M059J (cell line): Measurements from ENCODE around the gene STAT1. TPM values are rescaled to one million over a fixed set of nuclear protein-coding genes. Genes with fewer than 3 reads are reported as not detected.
"Not testable (repeated sequence)": the region's sequence is repeated elsewhere in the genome, so short reads cannot be mapped to it uniquely, and the experiment has no call there.

ENCODE experiments used
- DNase-seq: peaks from one replicate; pipeline ENCODE4 v3.0.0-alpha.2; 2012; ENCODE audit warnings: low read depth
- total RNA-seq: library from RNA; depleted of rRNA; stranded (reverse); fragments of >200 nt; shearing (Covaris generic); gene quantifications from 2 replicates; pipeline ENCODE4 v1.2.3, GENCODE V29; 2014

The STAT1 gene
- total RNA-seq, 1 experiment from 2014 or later = 537 TPM

- DNase-seq = no peak
These were observed 32.2 kb downstream of the STAT1 start for GRCh38 chr2:190981733-190982132.

GRCh38 chr2:190981333-190981732, 32.6 kb downstream of the STAT1 start:
- DNase-seq = no peak

DNA sequence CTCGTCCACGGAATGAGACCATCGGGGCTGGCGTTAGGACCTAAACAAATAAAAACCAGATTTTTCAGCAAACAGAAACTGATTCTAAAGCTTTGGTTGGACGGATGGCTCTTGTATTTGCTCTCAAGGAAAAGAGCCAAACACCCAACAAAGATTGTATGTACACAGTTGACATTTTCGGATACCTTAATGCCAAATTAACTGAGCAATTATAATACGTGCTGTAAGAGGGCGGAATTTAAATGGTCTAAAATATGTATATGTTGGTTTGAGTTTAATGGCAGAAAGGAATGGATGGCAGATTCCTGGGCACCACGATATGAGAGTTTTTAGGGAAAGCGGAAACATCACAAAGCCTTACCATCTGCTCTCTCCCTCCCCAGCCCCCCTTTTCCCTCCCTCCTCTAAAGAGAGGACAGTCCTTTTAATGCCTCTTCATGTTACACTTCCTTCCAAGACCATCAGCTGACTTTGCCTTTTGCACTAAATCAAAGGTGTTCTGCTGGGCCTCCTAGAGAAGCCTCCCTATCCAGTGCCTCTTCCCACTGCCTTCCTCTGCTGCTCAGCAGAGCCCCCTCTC, 33.3 kb downstream of the STAT1 start:
- no peak for DNase-seq

GRCh38 chr2:190979906-190980629, 33.9 kb downstream of the STAT1 start:
- DNase-seq = peak; percentile 36

DNA sequence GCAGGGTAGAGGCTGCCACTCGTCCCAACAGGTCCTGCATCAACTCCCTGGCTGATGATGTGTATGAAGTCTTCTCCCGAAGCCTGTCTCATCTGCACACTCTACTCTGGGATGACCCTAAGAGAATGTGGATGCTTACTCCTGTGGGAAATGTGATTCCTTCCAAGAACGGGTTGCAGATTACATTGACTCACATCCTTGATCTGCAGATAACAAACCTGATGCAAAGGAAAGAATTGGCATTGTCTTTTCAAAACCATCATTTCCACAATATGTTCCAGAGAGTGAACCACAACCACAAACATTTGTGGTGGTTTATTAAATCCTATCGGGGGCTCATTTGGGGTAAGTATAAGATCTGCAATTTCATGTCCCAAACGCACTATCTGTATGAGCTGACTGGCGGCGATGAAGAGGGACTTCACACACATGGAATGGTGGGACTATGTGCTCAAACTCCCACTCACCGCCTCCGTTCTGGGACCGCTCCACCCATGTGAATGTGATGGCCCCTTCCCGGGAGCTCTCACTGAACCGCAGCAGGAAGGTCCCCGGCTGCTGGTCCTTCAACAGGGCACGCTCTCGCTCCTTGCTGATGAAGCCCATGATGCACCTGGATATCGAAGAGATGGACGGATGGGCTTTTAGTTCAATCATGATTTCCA, 35.5 kb downstream of the STAT1 start:
- peak; percentile 76 for DNase-seq

DNA sequence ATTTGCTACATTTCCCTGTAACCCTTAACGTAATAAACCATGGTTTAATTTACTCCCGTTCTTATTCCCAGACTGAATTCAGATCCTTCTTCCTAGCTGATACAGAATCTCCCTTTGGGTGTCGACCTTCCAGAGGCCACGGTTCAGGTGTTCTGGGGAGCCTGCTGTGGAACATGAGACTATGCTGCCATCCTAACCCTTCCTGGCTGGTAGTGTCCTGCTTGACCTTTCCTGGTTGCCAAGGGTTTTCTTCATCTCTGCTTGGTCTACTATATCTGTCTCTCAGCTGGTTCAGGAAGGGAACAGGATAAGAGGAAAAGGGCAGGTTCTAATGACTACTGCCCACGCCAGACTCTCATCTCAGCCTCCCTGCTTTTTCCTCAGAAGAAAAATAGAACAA, 36.5 kb downstream of the STAT1 start:
- DNase-seq = no peak

DNA sequence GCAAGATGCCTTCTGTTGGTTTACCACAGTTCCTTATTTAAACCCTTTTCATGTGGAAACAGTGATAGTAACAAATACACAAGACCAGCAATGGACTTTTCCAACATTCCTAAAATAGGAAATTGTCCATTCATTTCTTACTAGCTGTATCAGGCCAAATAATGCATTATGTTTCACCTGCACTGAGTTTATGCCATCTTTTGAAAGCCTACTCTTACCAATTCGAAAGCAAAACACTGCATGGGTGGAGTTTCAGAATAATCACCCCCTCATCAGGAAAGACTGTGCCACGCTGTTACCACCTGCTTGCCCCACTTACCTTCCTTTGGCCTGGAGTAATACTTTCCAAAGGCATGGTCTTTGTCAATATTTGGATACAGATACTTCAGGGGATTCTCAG, 37.5 kb downstream of the STAT1 start:
- no peak for DNase-seq

GRCh38 chr2:190974629-190975361, 39.2 kb downstream of the STAT1 start:
- DNase-seq = no peak

GRCh38 chr2:190973726-190974628, 40.0 kb downstream of the STAT1 start:
- no peak for DNase-seq

- DNase-seq = no peak
These were observed 40.7 kb downstream of the STAT1 start for GRCh38 chr2:190973262-190973661.

GRCh38 chr2:190972846-190973245, 41.1 kb downstream of the STAT1 start:
- DNase-seq = no peak

- no peak for DNase-seq
These were observed 41.8 kb downstream of the STAT1 start for GRCh38 chr2:190972213-190972612.

DNA sequence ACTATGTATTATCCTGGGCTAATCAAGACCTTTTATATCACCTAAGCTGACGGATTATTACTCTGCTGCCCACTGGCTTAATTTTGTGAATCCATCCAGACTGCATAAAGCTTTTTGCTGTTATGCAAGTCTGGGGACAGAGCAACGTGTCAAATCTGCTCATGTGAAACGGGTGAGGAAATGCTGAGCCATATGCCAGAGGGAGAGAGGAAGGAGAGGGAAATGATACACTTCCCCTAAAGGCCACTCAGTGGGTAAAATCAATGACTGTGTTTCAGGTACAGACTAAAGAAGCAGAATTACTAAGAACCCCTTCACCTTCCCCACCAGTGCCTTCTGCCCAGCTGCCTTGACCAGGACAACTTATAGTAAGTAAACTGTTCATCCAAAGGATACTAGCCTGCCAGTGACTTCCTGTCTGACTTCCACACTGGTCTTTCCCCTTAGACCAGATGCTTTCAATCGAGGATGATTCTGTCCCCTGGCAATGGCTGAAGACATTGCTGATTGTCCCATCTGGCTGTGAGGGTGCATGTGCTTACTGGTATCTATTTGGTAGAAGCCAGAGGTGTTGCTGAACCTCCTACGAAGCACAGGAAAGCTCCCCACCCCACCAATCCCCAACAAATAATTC, 43.0 kb downstream of the STAT1 start:
- DNase-seq = no peak

DNA sequence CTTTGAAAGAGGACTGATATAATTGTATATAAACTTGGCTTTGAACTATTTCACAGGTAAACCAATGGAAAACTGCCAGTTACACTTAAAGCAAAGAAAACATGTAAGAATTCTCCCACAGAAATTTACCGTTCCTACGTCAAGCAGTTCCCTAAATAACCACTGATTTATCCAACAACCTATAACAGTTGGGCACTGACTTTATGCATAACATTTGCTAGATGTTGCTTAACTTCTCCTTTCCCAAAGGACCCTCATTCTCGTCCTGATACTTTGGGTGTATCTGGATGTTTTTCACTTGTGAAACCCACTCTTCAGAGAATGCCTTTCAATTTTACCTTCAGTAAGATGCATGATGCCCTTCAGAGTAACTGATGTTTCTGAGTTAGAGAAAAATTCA, 43.8 kb downstream of the STAT1 start:
- DNase-seq = no peak

- no peak for DNase-seq
These were observed 45.4 kb downstream of the STAT1 start for GRCh38 chr2:190968522-190968921.

DNA sequence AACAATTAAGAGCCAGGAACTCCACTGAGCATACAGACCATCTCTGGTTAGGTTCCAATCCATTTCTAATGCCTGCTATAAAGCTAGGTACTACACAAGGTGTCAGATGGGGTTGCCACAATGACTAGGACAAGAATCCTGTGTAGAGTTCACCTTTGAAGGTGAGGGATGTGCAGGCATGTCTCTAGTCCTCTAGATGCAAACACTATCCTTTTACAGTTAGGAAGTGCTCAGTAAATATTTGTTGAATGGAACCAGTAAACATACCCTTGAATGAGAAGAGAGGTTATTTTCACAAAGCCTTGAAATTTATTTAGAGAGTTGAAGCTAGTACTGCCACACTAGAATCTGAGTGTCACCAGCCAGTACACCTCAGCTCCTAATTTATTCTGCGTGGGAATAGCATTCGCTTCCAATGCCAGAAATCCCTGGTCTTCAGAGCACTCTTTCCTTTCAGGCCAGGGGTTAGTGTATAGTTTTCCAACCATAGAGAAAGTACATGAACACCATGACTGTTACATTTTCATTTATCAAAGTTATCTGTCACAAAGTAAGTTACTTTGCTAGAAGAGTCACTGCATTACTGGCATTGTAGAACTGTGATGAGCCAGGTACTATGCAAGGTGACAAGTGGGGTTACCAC, 48.3 kb downstream of the STAT1 start:
- DNase-seq = no peak

DNA sequence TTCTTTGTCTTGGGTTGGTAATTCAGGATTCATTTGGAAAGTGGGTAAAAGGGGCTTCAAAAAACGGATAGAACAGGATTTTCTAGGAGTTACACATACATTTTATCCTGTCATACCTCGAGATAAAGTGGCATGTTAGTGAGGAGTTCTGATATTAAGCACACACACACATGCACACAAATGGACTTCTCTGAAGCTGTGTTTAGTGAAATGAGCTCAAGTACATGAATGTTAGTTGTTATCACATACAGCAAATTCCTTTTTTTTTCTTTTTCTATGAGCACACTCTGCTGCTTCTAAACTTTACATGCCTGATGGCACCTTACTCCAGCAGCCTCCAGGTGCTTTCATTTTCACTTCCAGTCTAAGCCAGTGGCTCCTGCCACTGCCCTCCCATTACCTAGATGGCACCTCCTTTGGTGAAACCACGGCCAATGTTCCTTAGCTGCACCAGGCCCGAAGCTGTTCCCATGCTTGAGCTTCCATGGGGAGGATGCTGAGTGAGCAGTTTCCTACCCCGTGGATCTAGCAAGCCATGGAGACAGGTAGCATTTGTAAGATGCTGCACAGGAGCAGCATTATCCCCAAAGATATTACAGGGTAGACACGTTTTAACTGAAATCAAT, 49.7 kb downstream of the STAT1 start:
- DNase-seq = no peak

- DNase-seq = no peak
These were observed 50.9 kb downstream of the STAT1 start for GRCh38 chr2:190963088-190963487.

DNA sequence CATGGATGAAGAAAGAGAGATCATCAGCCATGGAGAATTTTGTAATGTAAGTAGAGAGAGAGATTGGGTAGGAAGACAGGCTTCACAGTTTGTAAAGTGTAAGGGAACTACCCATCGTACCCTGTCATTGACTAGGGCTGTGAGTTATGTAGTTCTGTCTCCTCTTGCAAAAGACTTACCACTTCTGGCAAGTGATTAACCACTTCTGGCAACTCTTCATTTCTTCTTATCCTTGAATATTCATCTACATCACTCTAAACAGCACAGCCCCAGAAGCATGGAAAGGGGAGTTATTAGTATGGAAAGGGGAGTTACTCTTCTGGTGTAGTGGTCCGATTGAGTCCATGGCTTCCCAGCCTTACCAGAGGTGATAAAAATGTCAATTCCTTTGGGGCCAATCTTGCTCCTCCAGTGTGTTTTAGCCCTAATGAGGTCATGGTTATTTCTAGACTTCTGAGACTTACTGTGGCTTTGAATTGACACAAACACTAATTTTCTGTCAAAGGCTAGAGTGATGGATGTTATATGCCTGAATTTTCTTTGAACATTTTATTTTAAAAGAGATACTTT, 52.0 kb downstream of the STAT1 start:
- peak; percentile 53 for DNase-seq

- DNase-seq = not testable (repeated sequence)
These were observed 52.9 kb downstream of the STAT1 start for GRCh38 chr2:190961117-190961516.
